ENCODE results near the gene KIFC3.
"Not testable (repeated sequence)": the region's sequence is repeated elsewhere in the genome, so short reads cannot be mapped to it uniquely, and the experiment has no call there.

The KIFC3 gene

DNA sequence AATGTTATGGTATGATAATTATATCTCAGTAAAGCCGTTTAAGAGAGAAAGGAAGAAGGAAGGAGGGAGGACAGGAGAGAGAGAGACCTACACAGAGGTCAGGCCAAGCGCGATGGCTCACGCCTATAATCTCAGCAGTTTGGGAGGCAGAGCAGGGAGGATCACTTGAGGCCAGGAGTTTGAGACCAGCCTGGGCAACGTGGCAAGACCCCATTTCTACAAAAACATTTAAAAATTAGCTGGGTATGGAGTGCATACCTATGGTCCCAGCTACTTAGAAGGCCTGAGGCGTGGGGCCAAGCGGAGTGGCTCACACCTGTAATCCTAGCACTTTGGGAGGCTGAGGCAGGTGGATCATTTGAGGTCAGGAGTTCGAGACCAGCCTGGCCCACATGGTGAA, 9.0 kb upstream of the KIFC3 start:
- not testable (repeated sequence) for H3K27ac ChIP-seq (ENCODE audit: low read depth, low read length, severe bottlenecking); H3K4me3 ChIP-seq (ENCODE audit: extremely low read depth, insufficient read depth, low read length, poor library complexity, severe bottlenecking)
- 93 to 94% methylated on average over 6 to 7 of the region's 8 CpGs for WGBS, 2 experiments (ENCODE audit: insufficient coverage in 2 of 2)

DNA sequence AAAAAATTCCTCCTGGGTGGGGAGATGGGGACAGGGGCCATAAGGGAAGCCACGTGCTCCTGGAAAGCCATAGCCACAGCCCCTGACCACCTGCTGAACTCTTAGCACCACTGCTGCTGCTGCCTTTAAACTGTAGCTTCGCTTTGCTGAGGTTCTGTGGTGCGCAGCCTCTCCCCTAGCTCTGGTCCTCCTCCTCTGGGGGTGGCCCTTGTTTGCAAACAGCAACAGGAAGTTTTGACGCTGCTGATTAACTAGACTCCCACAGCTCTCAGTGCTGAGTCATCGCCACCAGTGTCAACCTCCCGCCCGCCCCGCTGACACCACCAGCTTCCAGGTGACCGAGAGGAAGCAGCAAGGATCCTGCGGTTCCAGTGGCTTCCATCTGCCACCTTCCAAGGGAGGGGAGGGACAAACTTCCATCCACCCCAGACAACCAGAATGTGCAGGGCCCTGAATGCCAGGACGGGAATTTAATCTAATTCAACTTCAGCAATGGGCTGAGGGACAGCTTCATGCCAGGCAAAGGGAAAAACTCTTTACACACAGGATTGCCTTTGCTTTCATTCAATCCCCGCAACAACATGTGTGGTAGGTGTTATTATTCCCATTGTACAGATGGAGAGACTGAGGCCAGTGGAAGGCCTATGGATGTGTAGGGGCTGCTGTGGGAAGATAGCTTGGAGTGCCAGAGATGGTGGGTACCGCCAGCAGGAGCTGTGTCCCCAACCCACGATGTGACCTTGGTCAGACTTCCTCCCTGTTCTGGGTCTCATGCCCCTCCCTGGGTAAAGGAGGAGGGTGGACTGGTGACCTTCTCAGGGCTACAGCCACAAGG, 8.1 kb upstream of the KIFC3 start:
- Histone ChIP-seq H3K36me3 (ENCODE audit: control insufficient read depth, insufficient read depth, low read length) (no peaks in the 10 kb centered on the region), H3K4me1 (ENCODE audit: control insufficient read depth, insufficient read depth, low read length, poor library complexity, severe bottlenecking) (peaks cover 30% of the 10 kb centered on the region), H3K9me3 (ENCODE audit: control insufficient read depth, low read length) (no peaks in the 10 kb centered on the region), H3K27ac (ENCODE audit: low read depth, low read length, severe bottlenecking) (peak overlapping the region; percentile 85), H3K4me3 (ENCODE audit: extremely low read depth, insufficient read depth, low read length, poor library complexity, severe bottlenecking) (no peak overlapping the region)
- WGBS, 2 experiments (ENCODE audit: insufficient coverage in 2 of 2): 16 to 21% methylated on average over 10 to 11 of the region's 14 CpGs

More for the DNA sequence above, 9.0 kb upstream of the KIFC3 start:
- peaks cover 35% of the 10 kb centered on the region for H3K4me1 ChIP-seq (ENCODE audit: control insufficient read depth, insufficient read depth, low read length, poor library complexity, severe bottlenecking)
- not testable (repeated sequence) for H3K36me3 ChIP-seq (ENCODE audit: control insufficient read depth, insufficient read depth, low read length); H3K9me3 ChIP-seq (ENCODE audit: control insufficient read depth, low read length)

DNA sequence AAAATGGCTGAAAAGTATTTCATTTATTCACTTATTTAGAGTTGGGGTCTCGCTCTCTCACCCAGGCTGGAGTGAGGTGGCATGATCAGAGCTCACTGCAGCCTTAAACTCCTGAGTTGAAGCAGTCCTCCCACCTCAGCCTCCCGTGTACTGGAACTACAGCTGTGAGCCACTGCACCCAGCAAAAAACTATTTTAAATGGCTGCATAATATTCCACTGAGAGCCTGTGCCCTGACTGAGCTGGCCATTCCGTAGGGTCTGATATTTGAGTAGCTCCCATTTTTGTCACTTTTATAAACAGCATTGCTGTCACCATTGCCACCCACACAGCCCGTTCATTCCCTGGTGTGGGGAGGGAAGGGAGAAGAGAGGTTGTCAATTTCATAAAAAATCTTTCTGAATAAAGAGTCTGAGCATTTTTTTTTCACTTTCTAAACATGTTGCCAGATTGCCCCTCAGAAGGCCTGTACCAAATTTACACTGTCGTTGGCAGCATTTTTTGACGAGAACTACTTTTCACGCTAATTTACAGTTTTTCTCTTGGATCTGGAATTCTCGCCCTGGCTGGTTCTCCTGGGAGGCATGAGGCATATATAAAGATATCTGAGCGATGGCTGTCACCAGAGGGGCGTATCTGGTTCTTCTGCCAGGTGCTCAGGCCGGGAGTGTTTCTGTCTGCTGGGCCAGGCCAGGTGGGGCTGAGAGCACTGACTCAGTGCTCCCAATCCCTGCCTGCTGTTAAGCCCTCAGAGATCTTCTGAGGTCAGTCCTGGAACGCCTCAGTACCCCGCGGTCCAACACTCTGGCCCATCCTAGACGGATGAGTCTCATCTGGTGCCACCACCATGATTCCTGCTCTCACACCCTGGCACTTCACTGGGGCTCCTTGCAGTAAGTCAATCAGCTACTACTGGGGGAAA, 7.2 kb upstream of the KIFC3 start:
- Histone ChIP-seq H3K36me3 (ENCODE audit: control insufficient read depth, insufficient read depth, low read length) (no peaks in the 10 kb centered on the region), H3K9me3 (ENCODE audit: control insufficient read depth, low read length) (no peaks in the 10 kb centered on the region), H3K27ac (ENCODE audit: low read depth, low read length, severe bottlenecking) (peak overlapping the region; percentile 85), H3K4me3 (ENCODE audit: extremely low read depth, insufficient read depth, low read length, poor library complexity, severe bottlenecking) (no peak overlapping the region), H3K4me1 (ENCODE audit: control insufficient read depth, insufficient read depth, low read length, poor library complexity, severe bottlenecking) (peaks cover 30% of the 10 kb centered on the region)
- WGBS, 2 experiments (ENCODE audit: insufficient coverage in 2 of 2): 89% methylated on average over 8 to 12 of the region's 15 CpGs

DNA sequence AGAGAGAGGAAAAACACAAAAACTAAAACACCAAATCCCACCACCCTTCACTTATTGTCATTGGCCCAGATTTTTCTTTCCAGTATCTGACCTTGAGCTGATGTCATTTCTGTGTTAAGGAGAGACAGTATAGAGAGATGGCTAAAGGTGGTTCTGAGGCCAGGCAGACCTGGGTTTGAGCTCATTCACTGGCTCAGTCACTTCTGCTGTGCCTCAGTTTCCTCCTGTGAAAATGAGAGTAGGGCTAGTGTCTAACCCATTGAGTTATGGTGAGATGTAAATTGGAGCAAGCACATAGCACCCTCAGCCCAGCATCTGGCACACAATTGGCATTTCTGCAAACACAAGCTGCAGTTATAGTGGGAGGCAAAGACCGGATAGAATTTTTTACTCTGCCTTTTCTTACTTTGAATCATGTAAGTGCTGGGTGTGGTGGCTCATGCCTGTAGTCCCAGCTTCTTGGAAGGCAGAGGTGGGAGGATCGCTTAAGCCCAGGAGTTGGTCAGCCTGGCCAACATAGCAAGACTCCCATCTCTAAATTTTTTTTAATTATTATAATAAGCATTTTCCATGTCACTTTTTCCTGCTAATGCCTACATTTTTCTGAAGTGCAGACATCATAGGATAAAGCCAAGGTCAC, 6.4 kb upstream of the KIFC3 start:
- Histone ChIP-seq H3K4me1 (ENCODE audit: control insufficient read depth, insufficient read depth, low read length, poor library complexity, severe bottlenecking) (peaks cover 35% of the 10 kb centered on the region), H3K36me3 (ENCODE audit: control insufficient read depth, insufficient read depth, low read length) (no peaks in the 10 kb centered on the region), H3K27ac (ENCODE audit: low read depth, low read length, severe bottlenecking) (no peak overlapping the region), H3K9me3 (ENCODE audit: control insufficient read depth, low read length) (no peaks in the 10 kb centered on the region), H3K4me3 (ENCODE audit: extremely low read depth, insufficient read depth, low read length, poor library complexity, severe bottlenecking) (no peak overlapping the region)
- 0% methylated on average over 1 of the region's 2 CpGs; no CpG with 5 or more reads in 1 of the 2 experiments for WGBS, 2 experiments (ENCODE audit: insufficient coverage in 2 of 2)

DNA sequence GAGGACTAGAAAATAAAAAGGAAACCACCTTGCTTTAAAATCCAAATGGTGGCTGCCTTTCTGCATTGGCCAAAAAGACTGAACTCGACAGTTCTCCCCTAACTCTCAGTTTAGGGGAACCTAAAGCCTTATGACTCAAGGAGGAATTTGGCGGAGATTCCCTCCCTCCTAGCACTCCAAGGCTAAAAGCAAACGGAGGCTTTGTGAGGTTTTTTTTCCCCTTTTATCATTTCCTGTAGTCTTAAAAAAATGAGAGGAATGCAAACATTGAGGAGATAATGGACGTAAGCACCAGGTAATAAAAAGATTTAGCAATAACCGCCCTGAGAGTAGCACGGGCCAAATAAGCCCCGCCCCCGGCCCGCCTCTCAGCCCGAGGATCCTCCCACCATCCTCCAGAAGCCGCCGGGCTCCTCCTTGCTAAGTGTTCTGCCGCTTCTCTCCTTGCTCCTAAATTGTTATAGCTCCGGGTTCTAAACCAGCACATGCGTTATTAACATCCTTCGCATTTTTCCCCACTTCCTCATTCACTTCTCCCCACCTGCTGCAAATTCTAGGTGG, 5.8 kb upstream of the KIFC3 start:
- Histone ChIP-seq H3K27ac (ENCODE audit: low read depth, low read length, severe bottlenecking) (no peak overlapping the region), H3K9me3 (ENCODE audit: control insufficient read depth, low read length) (no peaks in the 10 kb centered on the region), H3K36me3 (ENCODE audit: control insufficient read depth, insufficient read depth, low read length) (no peaks in the 10 kb centered on the region), H3K4me1 (ENCODE audit: control insufficient read depth, insufficient read depth, low read length, poor library complexity, severe bottlenecking) (peaks cover 42% of the 10 kb centered on the region), H3K4me3 (ENCODE audit: extremely low read depth, insufficient read depth, low read length, poor library complexity, severe bottlenecking) (no peak overlapping the region)
- whole genome bisulfite sequencing, 2 experiments (ENCODE audit: insufficient coverage in 2 of 2): 7 to 8% methylated on average over 10 to 11 of the region's 16 CpGs

DNA sequence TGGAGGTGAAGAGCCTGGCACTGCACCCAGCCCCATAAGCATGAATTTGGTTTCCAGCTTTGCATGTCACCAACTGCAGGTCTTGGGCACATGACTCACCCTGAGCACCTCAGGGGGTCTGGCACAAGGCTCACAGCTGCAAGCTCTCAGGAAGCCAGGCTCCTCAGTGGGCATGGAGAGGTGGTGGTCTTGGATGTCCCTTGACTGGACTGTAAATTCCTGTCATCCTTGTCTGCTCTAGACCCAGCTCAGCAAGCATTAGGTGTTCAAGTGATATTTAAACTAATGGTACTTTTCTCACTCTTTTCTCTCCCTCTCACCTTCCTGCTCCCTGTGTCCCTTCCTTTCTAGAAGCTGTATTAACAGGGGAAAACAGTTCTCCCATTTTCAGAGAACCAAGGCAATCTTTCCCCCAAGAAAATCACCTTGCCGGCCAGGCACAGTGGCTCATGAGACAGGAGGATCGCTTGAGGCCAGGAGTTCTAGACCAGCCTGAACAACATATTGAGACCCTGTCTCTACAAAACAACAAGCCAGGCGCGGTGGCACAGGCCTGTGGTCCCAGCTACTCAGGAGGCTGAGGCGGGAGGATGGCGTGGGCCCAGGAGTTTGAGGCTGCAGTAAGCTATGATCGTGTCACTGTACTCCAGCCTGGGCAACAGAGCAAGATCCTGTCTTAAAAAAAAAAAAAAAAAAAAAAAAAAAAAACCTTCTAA, 5.1 kb upstream of the KIFC3 start:
- Histone ChIP-seq H3K36me3 (ENCODE audit: control insufficient read depth, insufficient read depth, low read length) (no peaks in the 10 kb centered on the region), H3K4me1 (ENCODE audit: control insufficient read depth, insufficient read depth, low read length, poor library complexity, severe bottlenecking) (peaks cover 41% of the 10 kb centered on the region), H3K9me3 (ENCODE audit: control insufficient read depth, low read length) (no peaks in the 10 kb centered on the region), H3K4me3 (ENCODE audit: extremely low read depth, insufficient read depth, low read length, poor library complexity, severe bottlenecking) (no peak overlapping the region), H3K27ac (ENCODE audit: low read depth, low read length, severe bottlenecking) (no peak overlapping the region)
- 93 to 100% methylated on average over 4 to 5 of the region's 7 CpGs for WGBS, 2 experiments (ENCODE audit: insufficient coverage in 2 of 2)

DNA sequence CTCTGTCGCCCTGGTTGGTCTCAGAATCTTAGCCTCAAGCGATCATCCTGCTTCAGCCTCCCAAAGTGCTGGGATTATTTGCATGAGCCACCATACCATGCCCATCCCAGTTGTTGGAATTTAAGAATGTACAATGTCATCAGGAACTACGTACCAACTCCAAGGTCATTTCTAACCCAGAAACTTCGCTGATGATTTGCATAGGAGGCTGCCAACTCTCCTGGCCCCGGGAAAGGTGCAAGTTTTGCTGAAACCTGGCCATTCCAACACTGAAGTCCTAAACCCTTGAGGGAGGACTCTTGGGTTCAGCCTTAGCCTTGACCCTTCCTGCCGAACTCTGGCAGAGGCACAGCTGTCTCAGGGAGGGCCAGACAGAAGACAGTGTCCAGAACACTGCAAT, 2.9 kb upstream of the KIFC3 start:
- Histone ChIP-seq H3K4me3 (ENCODE audit: extremely low read depth, insufficient read depth, low read length, poor library complexity, severe bottlenecking) (no peak overlapping the region), H3K36me3 (ENCODE audit: control insufficient read depth, insufficient read depth, low read length) (no peaks in the 10 kb centered on the region), H3K4me1 (ENCODE audit: control insufficient read depth, insufficient read depth, low read length, poor library complexity, severe bottlenecking) (peaks cover 44% of the 10 kb centered on the region), H3K9me3 (ENCODE audit: control insufficient read depth, low read length) (no peaks in the 10 kb centered on the region), H3K27ac (ENCODE audit: low read depth, low read length, severe bottlenecking) (no peak overlapping the region)
- 94 to 100% methylated on average over 5 to 6 of the region's 6 CpGs for WGBS, 2 experiments (ENCODE audit: insufficient coverage in 2 of 2)

DNA sequence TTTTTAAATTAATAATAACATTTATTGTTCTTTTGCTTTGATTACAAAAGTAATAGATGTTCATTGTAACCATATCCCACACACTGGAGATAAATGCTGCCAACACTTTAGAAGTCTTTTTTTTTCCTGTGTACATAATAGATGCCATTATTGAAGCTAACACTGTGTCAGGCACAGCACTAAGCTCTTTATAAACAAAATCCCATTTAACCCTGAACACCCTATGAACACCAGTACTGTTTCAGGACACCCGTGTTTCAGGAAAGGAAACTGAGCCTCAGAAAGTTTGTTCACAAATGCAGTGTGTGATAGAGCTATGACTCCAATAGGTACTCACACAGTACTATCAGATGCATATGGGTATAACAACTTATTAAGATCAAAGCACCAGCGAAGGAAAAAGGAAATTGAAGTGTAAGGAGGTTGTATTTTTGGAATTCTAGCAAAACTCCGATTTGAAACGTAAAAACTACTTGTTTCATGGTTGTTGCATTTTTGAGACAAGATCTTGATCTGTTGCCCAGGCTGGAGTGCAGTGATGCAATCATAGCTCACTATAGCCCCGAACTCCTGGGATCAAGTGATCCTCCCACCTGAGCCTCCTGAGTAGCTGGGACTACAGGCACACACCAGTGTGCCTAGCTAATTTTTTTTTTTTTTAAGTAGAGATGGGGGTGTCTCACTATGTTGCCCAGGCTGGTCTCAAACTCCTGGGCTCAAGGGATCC, 2.0 kb upstream of the KIFC3 start:
- H3K4me1 ChIP-seq (ENCODE audit: control insufficient read depth, insufficient read depth, low read length, poor library complexity, severe bottlenecking): peaks cover 45% of the 10 kb centered on the region
- no peaks in the 10 kb centered on the region for H3K9me3 ChIP-seq (ENCODE audit: control insufficient read depth, low read length)
- H3K36me3 ChIP-seq (ENCODE audit: control insufficient read depth, insufficient read depth, low read length): no peaks in the 10 kb centered on the region
- peak overlapping the region; percentile 89 for H3K27ac ChIP-seq (ENCODE audit: low read depth, low read length, severe bottlenecking)
- 91 to 98% methylated on average over 3 of the region's 5 CpGs for WGBS, 2 experiments (ENCODE audit: insufficient coverage in 2 of 2)
- H3K4me3 ChIP-seq (ENCODE audit: extremely low read depth, insufficient read depth, low read length, poor library complexity, severe bottlenecking): no peak overlapping the region

DNA sequence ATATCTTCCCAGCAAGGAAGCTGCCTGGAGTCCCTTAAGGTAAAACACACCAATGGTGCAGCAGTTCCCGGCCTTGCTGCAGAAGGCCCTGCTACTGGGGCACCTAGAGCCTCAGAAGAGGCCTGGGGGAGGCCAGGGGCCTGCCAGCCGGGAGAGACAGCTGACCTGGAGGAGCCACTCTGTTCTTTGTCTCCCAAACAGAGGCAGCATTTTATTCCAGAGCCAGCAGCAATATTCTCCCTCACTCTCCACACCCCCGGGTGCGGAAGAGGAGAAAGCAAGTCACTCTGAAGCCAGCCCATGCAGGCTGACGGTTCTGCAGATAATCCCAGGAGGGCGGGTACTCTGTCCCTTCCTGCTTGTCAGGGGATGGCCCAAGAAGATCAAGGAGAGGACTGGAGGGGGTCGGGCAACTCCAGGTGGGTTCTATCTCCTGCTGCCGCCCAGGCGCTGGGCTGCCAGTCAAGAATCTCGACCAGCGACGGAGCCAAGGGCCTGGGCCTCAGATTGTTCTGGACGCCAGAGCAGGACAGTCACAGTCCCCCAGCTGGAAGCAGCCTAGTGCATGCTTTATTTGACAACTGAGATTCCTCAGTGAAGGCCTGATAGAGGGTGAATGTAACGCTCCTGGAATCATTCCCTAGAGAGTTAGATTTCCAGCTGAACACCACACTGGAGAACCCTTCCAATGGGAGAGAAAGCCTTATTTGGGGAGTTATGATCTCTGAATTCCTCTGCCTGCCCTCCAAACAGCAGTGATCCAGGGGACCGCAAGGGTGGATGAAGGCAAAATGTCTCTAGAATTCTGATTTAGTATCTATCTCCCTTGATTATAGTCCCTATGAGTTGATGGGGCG, 1.1 kb upstream of the KIFC3 start:
- H3K36me3 ChIP-seq (ENCODE audit: control insufficient read depth, insufficient read depth, low read length): no peaks in the 10 kb centered on the region
- WGBS, 2 experiments (ENCODE audit: insufficient coverage in 2 of 2): 32 to 34% methylated on average over 9 to 10 of the region's 16 CpGs
- no peaks in the 10 kb centered on the region for H3K9me3 ChIP-seq (ENCODE audit: control insufficient read depth, low read length)
- H3K4me3 ChIP-seq (ENCODE audit: extremely low read depth, insufficient read depth, low read length, poor library complexity, severe bottlenecking): no peak overlapping the region
- peaks cover 45% of the 10 kb centered on the region for H3K4me1 ChIP-seq (ENCODE audit: control insufficient read depth, insufficient read depth, low read length, poor library complexity, severe bottlenecking)
- H3K27ac ChIP-seq (ENCODE audit: low read depth, low read length, severe bottlenecking): peak overlapping the region; percentile 89

All from mesodermal cell (in vitro differentiated cells).